ENCODE measurements around the gene TMEM38A. TPM values are rescaled to one million over a fixed set of nuclear protein-coding genes. Genes with fewer than 3 reads are reported as not detected.

The TMEM38A gene, protein sequence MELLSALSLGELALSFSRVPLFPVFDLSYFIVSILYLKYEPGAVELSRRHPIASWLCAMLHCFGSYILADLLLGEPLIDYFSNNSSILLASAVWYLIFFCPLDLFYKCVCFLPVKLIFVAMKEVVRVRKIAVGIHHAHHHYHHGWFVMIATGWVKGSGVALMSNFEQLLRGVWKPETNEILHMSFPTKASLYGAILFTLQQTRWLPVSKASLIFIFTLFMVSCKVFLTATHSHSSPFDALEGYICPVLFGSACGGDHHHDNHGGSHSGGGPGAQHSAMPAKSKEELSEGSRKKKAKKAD
- 1 to 10 TPM; 2.3 to 2.8 (median 2.7) TPM for total RNA-seq

DNA sequence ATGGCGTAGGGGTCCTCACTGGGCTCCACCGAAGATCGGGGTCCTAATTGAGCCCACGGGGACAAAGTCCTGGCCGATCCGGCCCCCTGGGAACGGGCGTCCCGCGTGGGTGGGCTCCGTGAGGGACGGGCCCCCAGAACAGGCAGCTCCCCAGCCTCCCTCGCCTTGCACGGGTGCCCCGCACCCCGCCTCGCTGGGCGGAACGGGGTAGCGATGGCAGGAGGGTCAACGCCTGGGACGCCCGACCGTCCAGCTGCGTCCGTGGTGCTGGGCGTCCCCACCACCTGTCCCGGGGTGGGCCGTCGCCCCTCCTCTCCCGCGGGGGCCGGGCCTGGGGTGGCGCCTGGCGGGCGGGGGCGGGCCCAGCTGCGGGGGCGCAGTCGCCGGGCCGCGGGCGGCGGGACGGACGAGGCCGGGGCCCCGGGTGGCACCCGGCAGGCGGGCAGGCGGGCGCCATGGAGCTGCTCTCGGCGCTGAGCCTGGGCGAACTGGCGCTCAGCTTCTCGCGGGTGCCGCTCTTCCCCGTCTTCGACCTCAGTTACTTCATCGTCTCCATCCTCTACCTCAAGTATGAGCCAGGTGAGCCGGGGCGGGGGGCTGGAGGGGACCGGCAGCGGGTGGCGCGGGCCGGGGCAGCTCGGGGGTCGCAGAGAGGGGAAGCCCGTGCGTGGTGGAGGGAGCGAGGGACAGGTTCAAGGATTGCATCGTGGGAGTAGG, at the start of gene TMEM38A:
Gene TMEM38A (plus strand): TSS at position 377 of the 717 bp plus-strand sequence. CDS start 79 bp downstream, at position 456.
- peak within 1 kb of the TSS; percentile 88 for H3K4me3 ChIP-seq
- H3K9me3 ChIP-seq = no peaks in the 10 kb centered on the region
- TF ChIP-seq, protein P1, sequence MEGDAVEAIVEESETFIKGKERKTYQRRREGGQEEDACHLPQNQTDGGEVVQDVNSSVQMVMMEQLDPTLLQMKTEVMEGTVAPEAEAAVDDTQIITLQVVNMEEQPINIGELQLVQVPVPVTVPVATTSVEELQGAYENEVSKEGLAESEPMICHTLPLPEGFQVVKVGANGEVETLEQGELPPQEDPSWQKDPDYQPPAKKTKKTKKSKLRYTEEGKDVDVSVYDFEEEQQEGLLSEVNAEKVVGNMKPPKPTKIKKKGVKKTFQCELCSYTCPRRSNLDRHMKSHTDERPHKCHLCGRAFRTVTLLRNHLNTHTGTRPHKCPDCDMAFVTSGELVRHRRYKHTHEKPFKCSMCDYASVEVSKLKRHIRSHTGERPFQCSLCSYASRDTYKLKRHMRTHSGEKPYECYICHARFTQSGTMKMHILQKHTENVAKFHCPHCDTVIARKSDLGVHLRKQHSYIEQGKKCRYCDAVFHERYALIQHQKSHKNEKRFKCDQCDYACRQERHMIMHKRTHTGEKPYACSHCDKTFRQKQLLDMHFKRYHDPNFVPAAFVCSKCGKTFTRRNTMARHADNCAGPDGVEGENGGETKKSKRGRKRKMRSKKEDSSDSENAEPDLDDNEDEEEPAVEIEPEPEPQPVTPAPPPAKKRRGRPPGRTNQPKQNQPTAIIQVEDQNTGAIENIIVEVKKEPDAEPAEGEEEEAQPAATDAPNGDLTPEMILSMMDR (IDR thresholded peaks at IDR 0.05) = no peak
- TF ChIP-seq POLR2A (IDR thresholded peaks at IDR 0.05) (no peak), POLR2AphosphoS5 (IDR thresholded peaks at IDR 0.05) (no peak)
- no peaks in the 10 kb centered on the region for H3K27me3 ChIP-seq
- peaks cover 23% of the 10 kb centered on the region for H3K36me3 ChIP-seq
- peaks cover 40% of the 10 kb centered on the region for H3K4me1 ChIP-seq
- WGBS = under 1% methylated on average over 17 of the region's 76 CpGs
- peak within 1 kb of the TSS; percentile 91 for H3K27ac ChIP-seq
- DNase-seq (ENCODE audit: low spot score in 2 of 2) = peak; percentile 74 to 79

DNA sequence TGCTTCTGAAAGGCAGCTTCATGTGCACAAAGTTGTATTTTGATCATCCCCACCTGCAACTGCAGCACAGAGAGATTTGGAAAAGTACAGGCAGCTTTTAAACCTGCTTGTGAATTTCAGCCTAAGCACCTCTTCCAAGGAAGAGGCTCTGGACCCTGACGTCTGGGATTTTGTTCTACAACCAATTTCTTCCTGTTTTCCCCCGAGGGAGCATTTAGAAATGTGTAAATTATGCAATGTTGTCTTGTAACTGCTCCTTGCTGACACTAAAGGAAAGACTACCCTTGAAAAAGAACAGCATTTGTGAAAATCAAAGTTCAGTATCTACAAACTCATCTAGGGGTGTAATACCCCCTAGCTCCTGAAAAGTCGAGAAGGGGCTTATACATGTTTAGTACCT, 48.3 kb upstream of the TMEM38A start:
- no peak for DNase-seq (ENCODE audit: low spot score in 2 of 2)
- Histone ChIP-seq H3K27ac (no peak overlapping the region), H3K9me3 (no peaks in the 10 kb centered on the region), H3K27me3 (no peaks in the 10 kb centered on the region), H3K36me3 (no peaks in the 10 kb centered on the region), H3K4me3 (no peak overlapping the region), H3K4me1 (peaks cover 50% of the 10 kb centered on the region)
- WGBS = 53% methylated on average over 3 of the region's 3 CpGs
- TF ChIP-seq POLR2A (IDR thresholded peaks at IDR 0.05) (no peak), EP300 (IDR thresholded peaks at IDR 0.05) (no peak), POLR2AphosphoS5 (IDR thresholded peaks at IDR 0.05) (no peak)
- TF ChIP-seq, protein P1 (IDR thresholded peaks at IDR 0.05) = no peak

DNA sequence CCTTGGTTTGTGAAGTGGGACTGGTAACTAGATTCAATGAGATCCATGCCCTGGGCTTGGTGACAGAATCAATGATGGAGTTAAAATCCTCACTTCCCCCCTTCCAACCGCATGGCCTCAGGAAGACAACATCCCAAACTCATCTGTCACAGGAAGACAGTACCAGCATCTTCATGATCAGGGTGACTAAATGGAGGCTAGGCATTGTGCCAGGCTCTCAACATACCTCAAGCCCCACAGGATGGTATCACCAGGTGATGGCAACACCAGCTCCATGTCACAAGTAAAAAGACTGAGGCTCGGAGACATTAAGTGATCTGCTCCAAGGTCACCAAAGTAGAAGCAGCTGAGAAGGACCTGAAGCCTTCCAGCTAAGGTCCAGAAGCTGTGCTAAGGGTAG, 47.1 kb upstream of the TMEM38A start:
- TF ChIP-seq EP300 (IDR thresholded peaks at IDR 0.05) = no peak
- TF ChIP-seq POLR2A (IDR thresholded peaks at IDR 0.05) = no peak
- TF ChIP-seq, protein P1 (IDR thresholded peaks at IDR 0.05) = no peak
- TF ChIP-seq POLR2AphosphoS5 (IDR thresholded peaks at IDR 0.05) = no peak
- H3K4me1 ChIP-seq = peaks cover 38% of the 10 kb centered on the region
- H3K4me3 ChIP-seq = no peak overlapping the region
- no peak overlapping the region for H3K27ac ChIP-seq
- no peak for DNase-seq (ENCODE audit: low spot score in 2 of 2)
- WGBS = 84% methylated on average over 2 of the region's 2 CpGs
- H3K36me3 ChIP-seq = no peaks in the 10 kb centered on the region
- no peaks in the 10 kb centered on the region for H3K9me3 ChIP-seq
- no peaks in the 10 kb centered on the region for H3K27me3 ChIP-seq

DNA sequence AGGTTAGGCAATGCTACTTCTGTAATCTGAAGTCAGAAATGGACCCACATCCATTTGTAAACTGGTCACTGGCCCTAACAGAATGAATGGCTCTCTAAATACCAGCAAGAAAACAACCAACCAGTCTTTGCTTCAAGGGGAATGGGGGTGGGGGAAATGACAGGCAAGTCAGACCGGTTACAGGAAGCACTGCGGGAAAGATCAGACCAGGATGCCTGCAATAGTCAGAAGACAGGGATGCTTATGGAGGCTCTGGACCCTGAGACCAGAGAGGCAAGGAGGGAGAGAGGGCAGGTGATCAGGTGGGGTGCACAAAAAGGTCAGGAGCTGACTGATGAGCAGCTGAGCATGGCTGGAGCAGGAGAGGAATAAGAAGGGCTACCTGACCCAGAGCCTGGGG, 46.0 kb upstream of the TMEM38A start:
- H3K9me3 ChIP-seq = no peaks in the 10 kb centered on the region
- H3K27ac ChIP-seq = no peak overlapping the region
- no peaks in the 10 kb centered on the region for H3K27me3 ChIP-seq
- no peak overlapping the region for H3K4me3 ChIP-seq
- peaks cover 42% of the 10 kb centered on the region for H3K4me1 ChIP-seq
- H3K36me3 ChIP-seq = no peaks in the 10 kb centered on the region
- DNase-seq (ENCODE audit: low spot score in 2 of 2) = no peak
- no peak for TF ChIP-seq POLR2A (IDR thresholded peaks at IDR 0.05)
- TF ChIP-seq, protein P1 (IDR thresholded peaks at IDR 0.05) = no peak
- no peak for TF ChIP-seq EP300 (IDR thresholded peaks at IDR 0.05)
- no peak for TF ChIP-seq POLR2AphosphoS5 (IDR thresholded peaks at IDR 0.05)
- 41% methylated on average over 2 of the region's 2 CpGs for WGBS

DNA sequence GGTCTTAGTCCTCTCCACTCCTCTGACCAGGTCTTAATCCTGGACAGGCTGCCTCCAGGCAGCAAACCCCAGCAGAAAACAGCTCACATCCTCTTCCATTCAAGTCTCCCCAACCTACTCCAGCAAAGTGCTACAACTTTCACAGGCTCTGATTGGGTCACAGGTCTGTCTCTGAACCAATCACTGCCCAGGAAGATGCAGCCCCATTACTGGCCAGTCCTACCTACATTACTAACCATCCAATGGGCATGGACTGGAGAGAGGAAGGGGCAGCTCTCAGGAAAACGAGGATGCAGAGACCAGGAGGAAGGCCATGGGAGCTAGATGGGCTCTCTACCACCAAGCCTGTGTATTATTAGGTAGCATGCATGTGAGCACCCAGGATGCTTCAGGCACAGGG, 45.1 kb upstream of the TMEM38A start:
- Histone ChIP-seq H3K9me3 (no peaks in the 10 kb centered on the region), H3K27ac (no peak overlapping the region), H3K27me3 (no peaks in the 10 kb centered on the region), H3K4me3 (no peak overlapping the region), H3K4me1 (peaks cover 38% of the 10 kb centered on the region), H3K36me3 (no peaks in the 10 kb centered on the region)
- TF ChIP-seq POLR2AphosphoS5 (IDR thresholded peaks at IDR 0.05) = no peak
- TF ChIP-seq, protein P1 (IDR thresholded peaks at IDR 0.05) = no peak
- TF ChIP-seq EP300 (IDR thresholded peaks at IDR 0.05) = no peak
- TF ChIP-seq POLR2A (IDR thresholded peaks at IDR 0.05) = no peak
- no peak for DNase-seq (ENCODE audit: low spot score in 2 of 2)
- WGBS = 60% methylated on average over 1 of the region's 1 CpG

Data from suprapubic skin (tissue), 4 donors.